ENCODE results near the gene FILIP1.

- TF ChIP-seq ZNF274 (IDR thresholded peaks at IDR 0.05; ENCODE audit: low read depth, low read length) = no peak
- no peak for TF ChIP-seq SUZ12 (IDR thresholded peaks at IDR 0.05; ENCODE audit: extremely low read depth, insufficient read depth, insufficient read length)
Measured at GRCh38 chr6:75416443-75416842, 77.2 kb downstream of the FILIP1 start.
